H1 (cell line): ENCODE data around the gene CYP27C1. TPM values are rescaled to one million over a fixed set of nuclear protein-coding genes. Genes with fewer than 3 reads are reported as not detected.

Source experiments
- JUN ChIP-seq: IDR thresholded peaks from 2 replicates; pipeline ENCODE4 v1.6.1; 2011; ENCODE audit warnings: low read depth, mild to moderate bottlenecking, improper control_type of control experiment, low read length
- polyA plus RNA-seq, 7 experiments: library from polyadenylated mRNA; depleted of rRNA in 3 of 7; stranded (reverse) in 5 of 7; unstranded in 2 of 7; fragments of >200 nt in 5 of 7; fragments of 200-250 nt in 2 of 7; gene quantifications; 1 replicate in 5 of 7; 2 replicates in 1 of 7; 4 replicates in 1 of 7; pipeline versions ENCODE4 v1.2.1 to v1.2.3, GENCODE V29; 2011 to 2013; ENCODE audit warnings: missing spikeins in 2 of 7, mixed read lengths in 2 of 7
- total RNA-seq: library from RNA; stranded (reverse); fragmentation: NEBNext Ultra II Directional; extraction: Animal tissue kit (Norgen Biotek cat#: 25700); gene quantifications from 2 replicates; pipeline ENCODE4 v1.2.1, GENCODE V29; 2021
- TF ChIP-seq, protein P1 (sequence below): fragments of 300-600 bp; sonication (generic); IDR thresholded peaks from 2 replicates; pipeline ENCODE4 v1.7.1; 2012; ENCODE audit warnings: low read length, moderate library complexity, mild to moderate bottlenecking, inconsistent platforms; ENCODE audit not compliant: insufficient replicate concordance

The CYP27C1 gene
- total and polyA plus RNA-seq, 2 of the 8 experiments (the other 6 are each of a cell fraction or from before 2014, with no cell fraction given), result 1.3 to 3.2 TPM

DNA sequence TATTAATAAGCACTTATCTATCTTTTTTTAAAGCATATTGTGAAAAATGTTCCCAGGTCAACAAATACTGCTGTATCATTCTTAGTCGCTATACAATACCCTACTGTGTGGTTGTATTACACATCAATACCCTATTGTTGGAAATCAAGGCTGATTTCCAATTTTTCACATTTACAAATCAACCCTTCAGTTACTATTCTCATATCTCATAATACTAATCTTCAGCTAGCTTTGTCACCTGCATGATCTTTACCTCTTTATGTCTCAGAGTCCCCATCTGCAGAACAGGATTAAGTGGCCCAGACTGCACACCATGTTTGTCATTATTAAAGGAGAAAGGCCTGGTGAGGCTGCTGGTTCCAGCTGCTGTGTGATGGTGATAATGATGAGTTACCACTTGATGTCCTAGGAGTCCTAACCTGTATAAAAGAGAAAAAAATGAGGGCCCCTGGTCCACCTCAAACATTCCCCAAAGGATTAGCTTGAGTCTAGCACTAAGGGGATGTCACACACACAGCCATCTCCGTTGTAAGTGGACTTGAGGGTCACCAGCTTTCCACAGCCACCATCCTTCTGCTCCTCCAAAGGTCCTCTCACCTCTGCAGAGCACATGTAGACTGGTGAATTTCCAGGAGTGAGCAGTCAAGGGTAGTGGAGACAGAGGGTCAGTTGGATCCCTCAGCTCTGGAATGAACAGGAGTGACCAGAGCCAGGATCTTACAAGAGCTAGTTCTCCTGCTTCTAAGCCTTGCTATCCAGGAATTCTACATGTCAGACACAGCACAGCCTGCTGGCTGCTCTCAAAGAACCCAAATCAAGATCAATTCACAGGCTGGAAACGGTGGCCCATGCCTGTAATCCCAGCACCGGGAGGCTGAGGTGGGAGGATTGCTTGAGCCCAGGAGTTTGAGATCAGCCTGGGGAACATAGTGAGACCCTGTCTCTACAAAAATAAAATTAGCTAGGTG lies 77.2 kb downstream of the CYP27C1 start (continued):
- TF ChIP-seq, protein P1, sequence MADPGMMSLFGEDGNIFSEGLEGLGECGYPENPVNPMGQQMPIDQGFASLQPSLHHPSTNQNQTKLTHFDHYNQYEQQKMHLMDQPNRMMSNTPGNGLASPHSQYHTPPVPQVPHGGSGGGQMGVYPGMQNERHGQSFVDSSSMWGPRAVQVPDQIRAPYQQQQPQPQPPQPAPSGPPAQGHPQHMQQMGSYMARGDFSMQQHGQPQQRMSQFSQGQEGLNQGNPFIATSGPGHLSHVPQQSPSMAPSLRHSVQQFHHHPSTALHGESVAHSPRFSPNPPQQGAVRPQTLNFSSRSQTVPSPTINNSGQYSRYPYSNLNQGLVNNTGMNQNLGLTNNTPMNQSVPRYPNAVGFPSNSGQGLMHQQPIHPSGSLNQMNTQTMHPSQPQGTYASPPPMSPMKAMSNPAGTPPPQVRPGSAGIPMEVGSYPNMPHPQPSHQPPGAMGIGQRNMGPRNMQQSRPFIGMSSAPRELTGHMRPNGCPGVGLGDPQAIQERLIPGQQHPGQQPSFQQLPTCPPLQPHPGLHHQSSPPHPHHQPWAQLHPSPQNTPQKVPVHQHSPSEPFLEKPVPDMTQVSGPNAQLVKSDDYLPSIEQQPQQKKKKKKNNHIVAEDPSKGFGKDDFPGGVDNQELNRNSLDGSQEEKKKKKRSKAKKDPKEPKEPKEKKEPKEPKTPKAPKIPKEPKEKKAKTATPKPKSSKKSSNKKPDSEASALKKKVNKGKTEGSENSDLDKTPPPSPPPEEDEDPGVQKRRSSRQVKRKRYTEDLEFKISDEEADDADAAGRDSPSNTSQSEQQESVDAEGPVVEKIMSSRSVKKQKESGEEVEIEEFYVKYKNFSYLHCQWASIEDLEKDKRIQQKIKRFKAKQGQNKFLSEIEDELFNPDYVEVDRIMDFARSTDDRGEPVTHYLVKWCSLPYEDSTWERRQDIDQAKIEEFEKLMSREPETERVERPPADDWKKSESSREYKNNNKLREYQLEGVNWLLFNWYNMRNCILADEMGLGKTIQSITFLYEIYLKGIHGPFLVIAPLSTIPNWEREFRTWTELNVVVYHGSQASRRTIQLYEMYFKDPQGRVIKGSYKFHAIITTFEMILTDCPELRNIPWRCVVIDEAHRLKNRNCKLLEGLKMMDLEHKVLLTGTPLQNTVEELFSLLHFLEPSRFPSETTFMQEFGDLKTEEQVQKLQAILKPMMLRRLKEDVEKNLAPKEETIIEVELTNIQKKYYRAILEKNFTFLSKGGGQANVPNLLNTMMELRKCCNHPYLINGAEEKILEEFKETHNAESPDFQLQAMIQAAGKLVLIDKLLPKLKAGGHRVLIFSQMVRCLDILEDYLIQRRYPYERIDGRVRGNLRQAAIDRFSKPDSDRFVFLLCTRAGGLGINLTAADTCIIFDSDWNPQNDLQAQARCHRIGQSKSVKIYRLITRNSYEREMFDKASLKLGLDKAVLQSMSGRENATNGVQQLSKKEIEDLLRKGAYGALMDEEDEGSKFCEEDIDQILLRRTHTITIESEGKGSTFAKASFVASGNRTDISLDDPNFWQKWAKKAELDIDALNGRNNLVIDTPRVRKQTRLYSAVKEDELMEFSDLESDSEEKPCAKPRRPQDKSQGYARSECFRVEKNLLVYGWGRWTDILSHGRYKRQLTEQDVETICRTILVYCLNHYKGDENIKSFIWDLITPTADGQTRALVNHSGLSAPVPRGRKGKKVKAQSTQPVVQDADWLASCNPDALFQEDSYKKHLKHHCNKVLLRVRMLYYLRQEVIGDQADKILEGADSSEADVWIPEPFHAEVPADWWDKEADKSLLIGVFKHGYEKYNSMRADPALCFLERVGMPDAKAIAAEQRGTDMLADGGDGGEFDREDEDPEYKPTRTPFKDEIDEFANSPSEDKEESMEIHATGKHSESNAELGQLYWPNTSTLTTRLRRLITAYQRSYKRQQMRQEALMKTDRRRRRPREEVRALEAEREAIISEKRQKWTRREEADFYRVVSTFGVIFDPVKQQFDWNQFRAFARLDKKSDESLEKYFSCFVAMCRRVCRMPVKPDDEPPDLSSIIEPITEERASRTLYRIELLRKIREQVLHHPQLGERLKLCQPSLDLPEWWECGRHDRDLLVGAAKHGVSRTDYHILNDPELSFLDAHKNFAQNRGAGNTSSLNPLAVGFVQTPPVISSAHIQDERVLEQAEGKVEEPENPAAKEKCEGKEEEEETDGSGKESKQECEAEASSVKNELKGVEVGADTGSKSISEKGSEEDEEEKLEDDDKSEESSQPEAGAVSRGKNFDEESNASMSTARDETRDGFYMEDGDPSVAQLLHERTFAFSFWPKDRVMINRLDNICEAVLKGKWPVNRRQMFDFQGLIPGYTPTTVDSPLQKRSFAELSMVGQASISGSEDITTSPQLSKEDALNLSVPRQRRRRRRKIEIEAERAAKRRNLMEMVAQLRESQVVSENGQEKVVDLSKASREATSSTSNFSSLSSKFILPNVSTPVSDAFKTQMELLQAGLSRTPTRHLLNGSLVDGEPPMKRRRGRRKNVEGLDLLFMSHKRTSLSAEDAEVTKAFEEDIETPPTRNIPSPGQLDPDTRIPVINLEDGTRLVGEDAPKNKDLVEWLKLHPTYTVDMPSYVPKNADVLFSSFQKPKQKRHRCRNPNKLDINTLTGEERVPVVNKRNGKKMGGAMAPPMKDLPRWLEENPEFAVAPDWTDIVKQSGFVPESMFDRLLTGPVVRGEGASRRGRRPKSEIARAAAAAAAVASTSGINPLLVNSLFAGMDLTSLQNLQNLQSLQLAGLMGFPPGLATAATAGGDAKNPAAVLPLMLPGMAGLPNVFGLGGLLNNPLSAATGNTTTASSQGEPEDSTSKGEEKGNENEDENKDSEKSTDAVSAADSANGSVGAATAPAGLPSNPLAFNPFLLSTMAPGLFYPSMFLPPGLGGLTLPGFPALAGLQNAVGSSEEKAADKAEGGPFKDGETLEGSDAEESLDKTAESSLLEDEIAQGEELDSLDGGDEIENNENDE, result no peak
- no peak for TF ChIP-seq JUN
